HG03520 (cell line): ENCODE data around the gene PKNOX1.
"Not testable (repeated sequence)": the region's sequence is repeated elsewhere in the genome, so short reads cannot be mapped to it uniquely, and the experiment has no call there.

Source experiments
- ATAC-seq: cut with Tn5 transposase; IDR thresholded peaks from one replicate; pipeline ENCODE4 v1.9.1; 2021; ENCODE audit warnings: mild to moderate bottlenecking, moderate library complexity; ENCODE audit not compliant: unreplicated experiment

The PKNOX1 gene

GRCh38 chr21:42981862-42982261 is 7.5 kb downstream of the PKNOX1 start:
- ATAC-seq = no peak

GRCh38 chr21:42983103-42983502 is 8.7 kb downstream of the PKNOX1 start:
- no peak for ATAC-seq

DNA sequence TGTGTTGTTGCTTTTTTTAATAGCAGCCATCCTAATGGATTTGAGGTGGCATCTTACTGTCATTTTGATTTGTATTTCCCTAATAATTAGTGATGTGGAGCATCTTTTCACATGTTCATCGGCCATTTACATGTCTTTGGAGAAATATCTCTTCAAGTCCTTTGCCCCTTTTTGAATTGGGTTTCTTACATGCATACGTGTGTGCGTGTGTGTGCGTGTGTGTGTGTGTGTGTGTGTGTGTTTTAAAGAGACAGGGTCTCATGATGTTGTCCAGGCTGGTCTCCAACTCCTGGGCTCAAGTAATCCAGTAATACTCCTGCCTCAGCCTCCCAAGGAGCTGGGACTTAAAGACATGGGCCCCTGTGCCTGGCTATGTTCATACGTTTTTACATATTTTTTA is 9.5 kb downstream of the PKNOX1 start:
- ATAC-seq = no peak

GRCh38 chr21:42986125-42986783 is 11.9 kb downstream of the PKNOX1 start:
- ATAC-seq = no peak

GRCh38 chr21:42988236-42988965 is 14.0 kb downstream of the PKNOX1 start:
- ATAC-seq = no peak

- not testable (repeated sequence) for ATAC-seq
These were observed 15.0 kb downstream of the PKNOX1 start for GRCh38 chr21:42989370-42989769.

DNA sequence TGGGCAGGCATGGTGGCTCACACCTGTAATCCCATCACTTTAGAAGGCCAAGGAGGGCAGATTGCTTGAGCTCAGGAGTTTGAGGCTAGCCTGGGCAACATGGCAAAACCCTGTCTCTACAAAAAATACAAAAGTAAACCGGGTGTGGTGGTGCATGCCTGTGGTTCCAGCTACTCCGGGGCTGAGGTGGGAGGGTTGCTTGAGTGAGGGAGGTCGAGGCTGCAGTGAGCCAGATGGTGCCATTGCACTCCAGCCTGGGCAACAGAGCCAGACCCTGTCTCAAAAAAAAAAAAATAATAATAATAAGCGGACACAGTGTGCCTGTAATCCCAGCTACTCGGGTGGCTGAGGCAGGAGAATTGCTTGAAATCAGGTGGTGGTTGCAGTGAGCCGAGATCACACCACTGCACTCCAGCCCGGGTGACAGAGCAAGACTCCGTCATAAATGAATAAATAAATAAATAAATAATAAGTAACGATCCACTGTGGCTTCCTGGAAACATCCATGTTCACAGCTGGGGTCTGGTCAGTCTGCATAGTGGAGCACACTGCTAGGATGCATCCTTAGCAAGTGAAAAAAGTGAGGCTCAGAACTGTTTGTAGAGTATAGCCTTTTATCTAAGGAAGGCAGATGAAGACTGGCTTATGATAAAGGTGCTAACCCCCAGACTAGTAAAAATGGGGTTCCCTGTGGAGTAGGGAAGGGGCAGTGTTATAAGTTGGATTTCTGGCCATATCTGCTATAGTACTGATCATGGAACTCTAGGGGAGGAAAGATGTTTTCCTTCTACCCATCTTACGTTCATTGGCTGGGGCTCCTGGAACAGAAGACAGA is 15.7 kb downstream of the PKNOX1 start:
- no peak for ATAC-seq

- ATAC-seq = no peak
These were observed 17.8 kb downstream of the PKNOX1 start for GRCh38 chr21:42991992-42992740.

DNA sequence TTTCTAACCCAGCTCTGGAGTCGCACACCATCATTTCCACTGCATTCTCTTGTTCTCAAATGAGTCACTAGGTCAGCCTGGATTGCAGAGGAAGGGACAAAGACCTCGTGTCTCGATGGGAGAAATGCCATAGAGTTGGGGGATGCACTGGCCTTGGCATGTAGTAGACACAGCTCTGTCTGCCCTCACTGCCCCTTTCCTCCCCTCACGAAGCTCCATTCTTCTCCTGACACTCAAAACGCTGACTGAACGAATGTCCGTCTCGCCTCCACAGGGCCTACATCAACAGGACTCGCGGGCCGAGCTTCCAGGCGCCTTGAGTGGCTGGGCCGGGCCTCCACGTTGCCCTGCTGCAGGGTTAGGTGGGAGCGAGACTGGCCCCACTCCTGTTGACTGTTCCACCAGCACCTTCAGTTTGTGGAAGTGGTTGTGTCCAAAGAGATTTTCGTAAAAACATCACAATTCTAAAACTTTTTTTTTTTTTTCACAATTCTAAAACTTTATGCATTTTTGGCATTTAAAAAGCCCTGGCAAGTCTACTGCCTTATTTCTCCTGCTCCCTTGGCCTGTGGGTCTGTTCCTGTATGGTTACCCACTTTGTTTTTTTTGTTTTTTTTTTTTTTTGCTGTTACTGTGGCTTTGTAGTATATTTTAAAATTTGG is 18.8 kb downstream of the PKNOX1 start:
- no peak for ATAC-seq

- ATAC-seq = no peak
These were observed 22.7 kb downstream of the PKNOX1 start for GRCh38 chr21:42997053-42997452.

GRCh38 chr21:42997983-42998382 is 23.6 kb downstream of the PKNOX1 start:
- ATAC-seq = not testable (repeated sequence)

DNA sequence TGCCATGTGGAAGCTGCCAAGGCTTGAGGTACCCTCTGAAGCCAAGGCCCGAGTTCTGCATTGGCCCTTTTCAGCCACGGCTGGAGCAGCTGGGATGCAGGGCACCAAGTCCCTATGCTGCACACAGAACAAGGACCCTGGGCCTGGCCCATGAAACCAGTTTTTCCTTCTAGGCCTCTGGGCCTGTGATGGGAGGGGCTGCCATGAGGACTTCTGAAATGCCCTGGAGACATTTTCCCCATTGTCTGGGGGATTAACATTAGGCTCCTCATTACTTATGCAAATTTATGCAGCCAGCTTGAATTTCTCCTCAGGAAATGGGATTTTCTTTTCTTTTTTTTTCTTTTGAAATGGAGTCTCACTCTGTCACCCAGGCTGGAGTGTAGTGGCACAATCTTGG is 24.8 kb downstream of the PKNOX1 start:
- not testable (repeated sequence) for ATAC-seq

DNA sequence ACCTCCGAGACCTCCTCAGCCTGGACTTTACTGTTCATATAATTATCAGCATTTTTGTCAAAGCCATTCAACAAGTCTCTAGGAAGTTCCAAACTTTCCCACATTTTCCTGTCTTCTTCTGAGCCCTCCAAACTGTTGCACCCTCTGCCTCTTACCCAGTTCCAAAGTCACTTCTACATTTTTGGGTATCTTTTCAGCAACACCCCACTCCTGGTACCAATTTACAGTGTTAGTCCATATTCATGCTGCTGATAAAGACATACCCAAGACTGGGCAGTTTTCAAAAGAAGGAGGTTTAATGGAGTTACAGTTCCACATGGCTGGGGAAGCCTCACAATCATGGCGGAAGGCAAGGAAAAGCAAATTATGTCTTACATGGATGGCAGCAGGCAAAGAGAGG is 25.7 kb downstream of the PKNOX1 start:
- ATAC-seq = not testable (repeated sequence)

DNA sequence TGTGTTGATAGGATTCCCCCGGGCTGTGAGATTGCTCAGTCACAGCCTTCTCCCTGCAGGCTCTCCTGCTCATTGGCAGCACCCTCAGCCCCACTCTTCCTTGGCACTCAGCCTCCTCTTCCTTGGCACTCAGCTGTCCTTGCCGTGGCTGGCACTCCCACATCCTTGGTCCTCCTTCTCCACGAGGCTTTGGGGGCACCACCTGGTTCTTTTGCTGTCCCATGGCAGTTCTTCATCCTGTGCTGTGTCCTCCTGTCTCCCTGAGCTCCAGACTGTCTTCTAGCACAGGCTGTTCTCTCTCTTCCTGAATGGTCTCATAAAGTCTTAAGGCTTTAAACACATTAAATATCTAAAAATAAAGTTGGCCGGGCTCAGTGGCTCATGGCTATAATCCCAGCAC is 27.0 kb downstream of the PKNOX1 start:
- no peak for ATAC-seq

DNA sequence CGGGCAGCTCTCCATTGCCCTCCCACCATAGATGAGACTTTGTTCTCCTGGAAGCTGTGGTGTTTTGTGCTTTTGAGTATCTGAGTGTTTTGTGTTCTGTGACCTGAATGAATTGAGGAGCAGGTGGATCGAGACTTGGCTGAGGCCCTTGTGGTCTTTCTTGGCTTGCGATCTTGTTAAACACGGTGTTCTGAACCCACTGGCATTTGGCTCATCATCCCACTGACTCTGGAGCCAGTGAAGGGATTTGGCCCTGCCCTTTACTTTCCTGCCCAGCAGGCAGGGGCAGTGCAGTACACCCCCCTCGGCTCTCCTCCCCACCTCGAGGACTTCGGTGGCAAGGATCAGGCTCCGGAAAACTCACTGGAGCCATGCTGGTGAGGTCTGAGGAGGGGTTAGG is 30.6 kb downstream of the PKNOX1 start:
- ATAC-seq = no peak

DNA sequence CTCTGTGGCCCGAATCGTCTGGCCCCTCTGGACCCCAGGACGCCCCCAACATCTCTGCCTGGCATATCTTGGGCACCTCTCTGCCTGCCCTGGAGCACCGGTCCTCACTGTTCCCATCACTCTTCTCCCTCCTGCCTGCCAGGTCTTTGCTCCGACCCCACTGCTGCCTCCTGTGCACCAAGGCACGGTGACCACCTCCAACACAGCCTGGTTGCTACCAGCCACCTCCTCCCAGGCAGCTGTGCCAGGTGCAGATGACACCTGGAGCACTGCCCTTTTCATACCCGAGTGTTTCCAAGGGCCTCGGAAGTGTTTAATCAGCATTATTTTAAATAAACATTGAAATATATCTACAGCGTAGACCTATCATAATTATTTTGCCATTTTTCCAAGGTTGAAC is 31.3 kb downstream of the PKNOX1 start:
- ATAC-seq = no peak

DNA sequence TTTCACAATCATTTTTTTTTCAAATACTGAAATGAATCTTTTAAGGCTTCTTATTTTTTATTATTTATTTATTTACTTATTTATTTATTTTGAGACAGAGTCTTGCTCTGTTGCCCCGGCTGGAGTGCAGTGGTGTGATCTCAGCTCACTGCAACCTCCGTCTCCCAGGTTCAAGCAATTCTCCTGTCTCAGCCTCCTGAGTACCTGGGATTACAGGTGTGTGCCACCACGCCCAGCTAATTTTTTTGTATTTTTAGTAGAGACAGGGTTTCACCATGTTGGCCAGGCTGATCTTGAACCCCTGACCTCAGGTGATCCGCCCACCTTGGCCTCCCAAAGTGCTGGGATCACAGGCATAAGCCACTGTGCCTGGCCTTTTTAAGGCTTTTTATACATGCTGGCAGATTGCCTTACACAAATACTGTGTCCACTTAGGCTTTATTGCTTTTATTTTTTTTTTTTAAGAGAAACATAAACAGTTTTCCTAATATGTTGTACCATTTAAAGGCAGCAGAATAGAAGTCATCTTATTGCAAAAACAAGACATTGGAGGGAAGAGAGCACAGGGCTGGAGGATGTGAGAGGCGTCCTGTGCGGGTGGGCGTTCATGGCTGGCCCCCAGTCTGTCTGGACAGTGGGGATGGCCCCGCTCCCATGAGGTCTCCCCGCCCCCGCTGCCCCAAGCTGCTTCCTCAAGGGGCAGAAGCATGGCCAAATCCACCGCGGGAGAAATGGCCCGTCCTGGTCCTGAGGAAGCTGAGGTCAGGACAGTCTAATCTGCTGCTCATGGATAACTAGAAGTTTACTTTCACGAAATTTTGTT is 31.9 kb downstream of the PKNOX1 start:
- not testable (repeated sequence) for ATAC-seq

DNA sequence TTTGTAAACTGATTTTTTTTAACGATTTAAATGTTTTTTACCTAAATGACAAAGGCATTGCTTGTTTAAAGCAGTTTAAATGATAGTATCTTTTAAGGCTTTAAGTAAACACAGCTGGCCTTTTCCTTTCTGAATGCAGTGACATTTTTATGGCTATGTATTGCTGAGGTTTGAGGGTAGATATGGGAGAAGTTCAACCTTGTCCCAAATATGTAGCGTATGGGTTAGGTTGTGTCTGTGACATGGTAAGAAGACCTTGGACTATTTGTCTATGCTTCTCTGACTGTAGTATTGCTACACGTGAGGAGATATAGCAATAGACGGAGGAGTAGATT is 32.5 kb downstream of the PKNOX1 start:
- no peak for ATAC-seq

- no peak for ATAC-seq
These were observed 38.2 kb downstream of the PKNOX1 start for GRCh38 chr21:43012596-43012995.
